PC-9 (cell line): ENCODE data around the gene OR2Z1. TPM values are rescaled to one million over a fixed set of nuclear protein-coding genes. Genes with fewer than 3 reads are reported as not detected.
A peak's percentile ranks its signal among the peaks of the same experiment; 100 is the strongest.
"Not testable (repeated sequence)": the region's sequence is repeated elsewhere in the genome, so short reads cannot be mapped to it uniquely, and the experiment has no call there.

Experiments
- BruUV-seq: library from RNA; stranded (reverse); fragments of 400-500 nt; replicated peaks from 2 replicates; lab custom pipeline; 2021; lab: Mats Ljungman, UMichigan
- CTCF ChIA-PET: fragments of 300-600 bp; sonication (Branson Sonifier 250); formaldehyde crosslinking; loops from one replicate; lab custom pipeline; 2022; ENCODE audit warnings: antibody characterized with exemption; lab: Charles Lee
- POLR2A ChIA-PET: fragments of 300-600 bp; sonication (Branson Sonifier 250); formaldehyde crosslinking; loops from one replicate; lab custom pipeline; 2022; ENCODE audit warnings: antibody characterized with exemption; ENCODE audit not compliant: unreplicated experiment; lab: Charles Lee
- DNase-seq, 2 experiments: peaks; one replicate each; pipeline versions ENCODE4 v3.0.0 to v3.0.0-alpha.2; 2015 to 2022; ENCODE audit warnings: mixed read lengths in 1 of 2
- H2AFZ ChIP-seq: fragments of 200-600 bp; sonication (generic); 2 replicates; pipeline ENCODE4 v1.8.1; 2017; ENCODE audit warnings: antibody characterized with exemption
- H3F3A ChIP-seq: fragments of 200-600 bp; sonication (generic); 2 replicates; pipeline ENCODE4 v1.8.1; 2017; ENCODE audit warnings: antibody characterized with exemption, mild to moderate bottlenecking, low read depth; ENCODE audit not compliant: insufficient read depth
- H3K27ac ChIP-seq: fragments of 200-600 bp; sonication (generic); 2 replicates; pipeline ENCODE4 v1.6.1; 2016; ENCODE audit warnings: mixed run types
- H3K27me3 ChIP-seq: fragments of 200-600 bp; sonication (generic); 2 replicates; pipeline ENCODE4 v1.6.1; 2016; ENCODE audit warnings: low read depth, mixed run types; ENCODE audit not compliant: insufficient read depth
- H3K36me3 ChIP-seq: fragments of 200-600 bp; sonication (generic); 2 replicates; pipeline ENCODE4 v1.6.1; 2016; ENCODE audit warnings: low read depth, mixed run types
- H3K4me1 ChIP-seq: fragments of 200-600 bp; sonication (generic); replicated peaks from 2 replicates; pipeline ENCODE4 v1.6.1; 2016; ENCODE audit warnings: mixed run types; ENCODE audit not compliant: insufficient read depth
- H3K4me2 ChIP-seq: fragments of 200-600 bp; sonication (generic); 2 replicates; pipeline ENCODE4 v1.6.1; 2017; ENCODE audit warnings: mixed run types
- H3K4me3 ChIP-seq: fragments of 200-600 bp; sonication (generic); 2 replicates; pipeline ENCODE4 v1.6.1; 2016; ENCODE audit warnings: mixed run types
- H3K79me2 ChIP-seq: fragments of 200-600 bp; sonication (generic); 2 replicates; pipeline ENCODE4 v1.6.1; 2017; ENCODE audit warnings: low read depth, mixed run types
- H3K9me2 ChIP-seq: fragments of 200-600 bp; sonication (generic); 2 replicates; pipeline ENCODE4 v1.8.1; 2017; ENCODE audit warnings: mild to moderate bottlenecking; ENCODE audit not compliant: insufficient read depth
- H3K9me3 ChIP-seq: fragments of 200-600 bp; sonication (generic); 2 replicates; pipeline ENCODE4 v1.8.1; 2016; ENCODE audit warnings: low read depth; ENCODE audit not compliant: insufficient read depth
- H4K20me1 ChIP-seq: fragments of 200-600 bp; sonication (generic); 2 replicates; pipeline ENCODE4 v1.8.1; 2017; ENCODE audit not compliant: insufficient read depth
- CTCF ChIP-seq: fragments of 200-600 bp; sonication (generic); conservative IDR thresholded peaks from 2 replicates; pipeline ENCODE4 v1.6.1; 2017; ENCODE audit warnings: mixed run types, antibody characterized with exemption, mild to moderate bottlenecking, moderate library complexity
- EZH2 ChIP-seq: fragments of 200-600 bp; sonication (generic); IDR thresholded peaks from 2 replicates; pipeline ENCODE4 v1.8.0; 2017; ENCODE audit warnings: antibody characterized with exemption, low read depth
- intact Hi-C: fragments of 100-400 bp; cut with micrococcal nuclease; formaldehyde crosslinking; loops from one replicate; pipeline ENCODE4 v1.10.0; 2022; ENCODE audit not compliant: unreplicated experiment
- total RNA-seq: library from RNA; stranded (reverse); gene quantifications from 2 replicates; pipeline ENCODE4 v1.2.3, GENCODE V29; 2021

OR2Z1 gene
- total RNA-seq, 1 experiment from 2014 or later, result not detected

DNA sequence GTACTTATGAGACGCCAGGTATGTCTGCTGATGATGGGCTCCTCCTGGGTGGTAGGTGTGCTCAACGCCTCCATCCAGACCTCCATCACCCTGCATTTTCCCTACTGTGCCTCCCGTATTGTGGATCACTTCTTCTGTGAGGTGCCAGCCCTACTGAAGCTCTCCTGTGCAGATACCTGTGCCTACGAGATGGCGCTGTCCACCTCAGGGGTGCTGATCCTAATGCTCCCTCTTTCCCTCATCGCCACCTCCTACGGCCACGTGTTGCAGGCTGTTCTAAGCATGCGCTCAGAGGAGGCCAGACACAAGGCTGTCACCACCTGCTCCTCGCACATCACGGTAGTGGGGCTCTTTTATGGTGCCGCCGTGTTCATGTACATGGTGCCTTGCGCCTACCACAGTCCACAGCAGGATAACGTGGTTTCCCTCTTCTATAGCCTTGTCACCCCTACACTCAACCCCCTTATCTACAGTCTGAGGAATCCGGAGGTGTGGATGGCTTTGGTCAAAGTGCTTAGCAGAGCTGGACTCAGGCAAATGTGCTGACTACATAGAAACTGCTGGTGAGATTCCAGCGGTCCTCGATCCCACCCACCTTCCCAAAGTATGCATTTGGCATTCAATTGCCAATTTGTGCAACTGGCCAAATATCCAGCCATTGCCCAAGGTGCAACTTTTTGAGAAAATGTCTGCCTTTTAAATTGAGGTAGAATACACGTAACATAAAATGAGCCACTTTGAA, 10.2 kb downstream of the OR2Z1 start:
- Histone ChIP-seq H3K9me2 (no peaks in the 10 kb centered on the region), H3K79me2 (no peaks in the 10 kb centered on the region), H3K4me3 (no peak overlapping the region), H3K4me1 (no peaks in the 10 kb centered on the region), H3K9me3 (no peaks in the 10 kb centered on the region), H2AFZ (no peak overlapping the region), H3K27ac (no peak overlapping the region), H3K4me2 (no peak overlapping the region), H3K27me3 (peaks cover 39% of the 10 kb centered on the region), H4K20me1 (no peaks in the 10 kb centered on the region), H3F3A (no peaks in the 10 kb centered on the region), H3K36me3 (no peaks in the 10 kb centered on the region)
- ChIA-PET POLR2A (no interaction called here), CTCF (no interaction called here)
- DNase-seq, result peak in 1 of 2 experiments; percentile 8
- TF ChIP-seq CTCF (no peak), EZH2 (no peak)
- no TSS peak for BruUV-seq
- intact Hi-C loops, result no loop called here

- CTCF ChIA-PET, result no interaction called here
- TF ChIP-seq CTCF, result no peak
- intact Hi-C loops, result no loop called here
These were observed 16.9 kb downstream of the OR2Z1 start for GRCh38 chr19:8738377-8738776.

GRCh38 chr19:8739291-8740065, 18.0 kb downstream of the OR2Z1 start:
- H2AFZ ChIP-seq, H3K27ac ChIP-seq, POLR2A ChIA-PET, H3K9me2 ChIP-seq, CTCF ChIA-PET, BruUV-seq, H3K9me3 ChIP-seq, H4K20me1 ChIP-seq, DNase-seq, H3K79me2 ChIP-seq, intact Hi-C loops, H3F3A ChIP-seq, H3K36me3 ChIP-seq, H3K4me3 ChIP-seq, H3K4me2 ChIP-seq, H3K4me1 ChIP-seq: not testable (repeated sequence)
- H3K27me3 ChIP-seq, result peaks cover 29% of the 10 kb centered on the region

More at GRCh38 chr19:8738377-8738776, 16.9 kb downstream of the OR2Z1 start:
- no peaks in the 10 kb centered on the region for H3K36me3 ChIP-seq
- H3K4me3 ChIP-seq, result no peak overlapping the region
- H3K79me2 ChIP-seq, result no peaks in the 10 kb centered on the region
- no peak overlapping the region for H3K4me2 ChIP-seq
- H3K27me3 ChIP-seq, result peaks cover 29% of the 10 kb centered on the region
- no peak overlapping the region for H2AFZ ChIP-seq
- BruUV-seq, result no TSS peak
- H3K9me3 ChIP-seq, result no peaks in the 10 kb centered on the region
- no peaks in the 10 kb centered on the region for H3K9me2 ChIP-seq
- DNase-seq, result no peak
- POLR2A ChIA-PET, result no interaction called here
- H3K27ac ChIP-seq, result no peak overlapping the region
- H3F3A ChIP-seq, result no peaks in the 10 kb centered on the region
- H4K20me1 ChIP-seq, result no peaks in the 10 kb centered on the region
- H3K4me1 ChIP-seq, result no peaks in the 10 kb centered on the region

DNA sequence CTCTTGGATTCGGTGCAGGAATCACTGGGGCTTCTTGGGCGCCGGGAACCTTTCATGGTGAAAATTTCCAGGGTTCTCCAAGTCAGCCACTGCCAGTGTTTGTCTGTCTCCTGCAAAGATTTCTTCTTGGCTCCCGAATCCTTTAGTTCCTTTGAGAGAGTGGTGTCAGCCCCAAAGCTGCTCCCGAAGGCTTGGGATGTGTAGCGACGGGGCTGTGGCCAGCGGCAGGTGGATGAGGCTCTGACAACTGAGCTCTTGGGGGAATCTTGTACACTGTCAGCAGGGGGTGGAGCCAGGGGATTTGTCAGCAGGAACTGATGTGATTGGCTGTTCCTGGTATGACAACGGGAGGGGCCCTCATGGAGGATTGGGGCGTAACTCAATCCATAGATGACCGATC, 45.8 kb downstream of the OR2Z1 start:
- BruUV-seq, intact Hi-C loops, CTCF ChIA-PET, H3K4me1 ChIP-seq, H3K9me2 ChIP-seq, H3F3A ChIP-seq, H3K9me3 ChIP-seq, H3K27ac ChIP-seq, DNase-seq, H3K79me2 ChIP-seq, H2AFZ ChIP-seq, H4K20me1 ChIP-seq, POLR2A ChIA-PET, H3K4me3 ChIP-seq, H3K4me2 ChIP-seq, H3K36me3 ChIP-seq: not testable (repeated sequence)
- H3K27me3 ChIP-seq, result peaks cover 11% of the 10 kb centered on the region

GRCh38 chr19:8769265-8769664, 47.8 kb downstream of the OR2Z1 start:
- DNase-seq, H2AFZ ChIP-seq, H3F3A ChIP-seq, H3K36me3 ChIP-seq, H3K4me2 ChIP-seq, H3K9me3 ChIP-seq, H3K79me2 ChIP-seq, H3K9me2 ChIP-seq, H4K20me1 ChIP-seq, H3K4me3 ChIP-seq, CTCF ChIA-PET, BruUV-seq, POLR2A ChIA-PET, H3K4me1 ChIP-seq, H3K27ac ChIP-seq, intact Hi-C loops: not testable (repeated sequence)
- H3K27me3 ChIP-seq, result peaks cover 18% of the 10 kb centered on the region
